Transverse colon (tissue), 4 donors: ENCODE data around the gene ATL1.

Experiments
- CTCF ChIP-seq, 5 experiments: fragments of 200-600 bp in 3 of 5; fragments of 450-650 bp in 2 of 5; sonication (generic) in 3 of 5; IDR thresholded peaks; 1 replicate in 2 of 5; 2 replicates in 3 of 5; pipeline ENCODE4 v1.5.1; 2016 to 2017; ENCODE audit warnings: antibody characterized with exemption in 5 of 5, inconsistent platforms in 3 of 5, mild to moderate bottlenecking in 2 of 5, moderate library complexity in 1 of 5
- POLR2A ChIP-seq: fragments of 450-650 bp; IDR thresholded peaks from one replicate; pipeline ENCODE4 v1.6.1; 2016; ENCODE audit warnings: antibody characterized with exemption, mild to moderate bottlenecking, moderate library complexity
- POLR2AphosphoS5 ChIP-seq, 3 donors: sonication (generic); formaldehyde crosslinking; IDR thresholded peaks; one replicate each; pipeline ENCODE4 v1.6.1; 2016; ENCODE audit warnings: antibody characterized with exemption in 3 of 3

- TF ChIP-seq CTCF (IDR thresholded peaks at IDR 0.05) = no peak
- TF ChIP-seq POLR2A = no peak
- TF ChIP-seq POLR2AphosphoS5 (IDR thresholded peaks at IDR 0.05) = no peak
Measured at GRCh38 chr14:50524060-50524459, 35.9 kb upstream of the ATL1 start.
